HG02763 (cell line): ENCODE measurements around the gene ARHGAP28.
"Not testable (repeated sequence)": the region's sequence is repeated elsewhere in the genome, so short reads cannot be mapped to it uniquely, and the experiment has no call there.

Source experiments
- ATAC-seq: cut with Tn5 transposase; IDR thresholded peaks from one replicate; pipeline ENCODE4 v1.9.1; 2021; ENCODE audit warnings: mild to moderate bottlenecking, moderate library complexity; ENCODE audit not compliant: unreplicated experiment

Gene ARHGAP28

GRCh38 chr18:6763524-6763923, 34.0 kb downstream of the ARHGAP28 start:
- ATAC-seq, result no peak

- ATAC-seq, result no peak
These were observed 34.9 kb downstream of the ARHGAP28 start for GRCh38 chr18:6764382-6764781.

GRCh38 chr18:6773777-6774176, 44.3 kb downstream of the ARHGAP28 start:
- no peak for ATAC-seq

GRCh38 chr18:6775237-6775636, 45.7 kb downstream of the ARHGAP28 start:
- ATAC-seq, result no peak

GRCh38 chr18:6775702-6776101, 46.2 kb downstream of the ARHGAP28 start:
- ATAC-seq, result no peak

- ATAC-seq, result no peak
These were observed 46.7 kb downstream of the ARHGAP28 start for GRCh38 chr18:6776188-6776587.

- ATAC-seq, result no peak
These were observed 48.0 kb downstream of the ARHGAP28 start for GRCh38 chr18:6777509-6777908.

GRCh38 chr18:6778459-6779247, 49.1 kb downstream of the ARHGAP28 start:
- ATAC-seq, result no peak

- ATAC-seq, result no peak
These were observed 51.7 kb downstream of the ARHGAP28 start for GRCh38 chr18:6781142-6781714.

GRCh38 chr18:6781796-6782195, 52.3 kb downstream of the ARHGAP28 start:
- ATAC-seq, result no peak

- ATAC-seq, result no peak
These were observed 53.3 kb downstream of the ARHGAP28 start for GRCh38 chr18:6782861-6783260.

- ATAC-seq, result no peak
These were observed 54.5 kb downstream of the ARHGAP28 start for GRCh38 chr18:6784046-6784445.

GRCh38 chr18:6785001-6785400, 55.5 kb downstream of the ARHGAP28 start:
- ATAC-seq, result no peak

- no peak for ATAC-seq
These were observed 55.9 kb downstream of the ARHGAP28 start for GRCh38 chr18:6785411-6785810.

- no peak for ATAC-seq
These were observed 62.9 kb downstream of the ARHGAP28 start for GRCh38 chr18:6792391-6792790.

- ATAC-seq, result no peak
These were observed 63.9 kb downstream of the ARHGAP28 start for GRCh38 chr18:6793455-6793854.

GRCh38 chr18:6793986-6794385, 64.5 kb downstream of the ARHGAP28 start:
- ATAC-seq, result no peak

- no peak for ATAC-seq
These were observed 65.8 kb downstream of the ARHGAP28 start for GRCh38 chr18:6795307-6795706.

GRCh38 chr18:6796511-6796910, 67.0 kb downstream of the ARHGAP28 start:
- no peak for ATAC-seq

- ATAC-seq, result no peak
These were observed 67.7 kb downstream of the ARHGAP28 start for GRCh38 chr18:6797171-6797570.

- ATAC-seq, result no peak
These were observed 69.4 kb downstream of the ARHGAP28 start for GRCh38 chr18:6798896-6799295.

GRCh38 chr18:6800309-6800708, 70.8 kb downstream of the ARHGAP28 start:
- not testable (repeated sequence) for ATAC-seq
